K562 (cell line): ENCODE measurements around the gene SFTPB.
"Not testable (repeated sequence)": the region's sequence is repeated elsewhere in the genome, so short reads cannot be mapped to it uniquely, and the experiment has no call there.

Source experiments
- POLR2A ChIP-seq: fragments of 450-650 bp; conservative IDR thresholded peaks from 2 replicates; pipeline ENCODE4 v1.6.1; 2016
- TF ChIP-seq, protein P1 (sequence below): sonication (generic); formaldehyde crosslinking; IDR thresholded peaks from 2 replicates; pipeline ENCODE4 v1.5.0; 2020; ENCODE audit warnings: missing genetic modification reagents

DNA sequence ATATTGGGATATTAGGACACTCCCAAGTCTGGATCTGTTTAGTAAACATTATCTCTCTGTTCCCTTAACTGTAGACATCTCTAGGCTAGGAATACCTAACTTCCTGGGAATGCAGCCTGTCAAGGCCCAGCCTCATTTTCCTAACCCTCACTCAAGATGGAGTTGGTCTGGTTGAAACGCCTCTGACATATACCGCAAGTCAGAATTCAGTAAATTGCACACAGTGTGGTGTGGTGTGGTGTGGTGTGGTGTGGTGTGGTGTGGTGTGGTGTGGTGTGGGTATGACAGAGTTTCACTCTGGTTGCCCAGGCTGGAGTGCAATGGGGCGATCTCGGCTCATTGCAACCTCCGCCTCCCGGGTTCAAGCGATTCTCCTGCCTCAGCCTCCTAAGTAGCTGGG is 53.2 kb downstream of the SFTPB start:
- TF ChIP-seq POLR2A, result not testable (repeated sequence)
- TF ChIP-seq, protein P1, sequence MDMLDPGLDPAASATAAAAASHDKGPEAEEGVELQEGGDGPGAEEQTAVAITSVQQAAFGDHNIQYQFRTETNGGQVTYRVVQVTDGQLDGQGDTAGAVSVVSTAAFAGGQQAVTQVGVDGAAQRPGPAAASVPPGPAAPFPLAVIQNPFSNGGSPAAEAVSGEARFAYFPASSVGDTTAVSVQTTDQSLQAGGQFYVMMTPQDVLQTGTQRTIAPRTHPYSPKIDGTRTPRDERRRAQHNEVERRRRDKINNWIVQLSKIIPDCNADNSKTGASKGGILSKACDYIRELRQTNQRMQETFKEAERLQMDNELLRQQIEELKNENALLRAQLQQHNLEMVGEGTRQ (CRISPR knock-in tag), result not testable (repeated sequence)
